K562 (cell line): ENCODE measurements around the gene RNF213. TPM values are rescaled to one million over a fixed set of nuclear protein-coding genes. Genes with fewer than 3 reads are reported as not detected.

Experiments used
- ARID1B ChIP-seq: fragments of 450-650 bp; IDR thresholded peaks from 2 replicates; pipeline ENCODE4 v1.6.1; 2016; ENCODE audit warnings: antibody characterized with exemption, mild to moderate bottlenecking, inconsistent platforms
- BCL6 ChIP-seq: fragments of 250-450 bp; sonication (Bioruptor Pico); IDR thresholded peaks from 2 replicates; pipeline ENCODE4 v1.4.0; 2020
- KAT2B ChIP-seq: IDR thresholded peaks from one replicate; pipeline ENCODE4 v1.6.1; 2012; ENCODE audit warnings: low read depth, mild to moderate bottlenecking, control low read depth, inconsistent platforms, low read length, moderate library complexity
- KDM2B ChIP-seq: fragments of 250-450 bp; sonication (Bioruptor Pico); IDR thresholded peaks from 2 replicates; pipeline ENCODE4 v1.8.0; 2021; ENCODE audit warnings: mild to moderate bottlenecking, moderate library complexity
- MAZ ChIP-seq, 2 experiments: fragments of 450-650 bp in 1 of 2; sonication (generic) in 1 of 2; formaldehyde crosslinking; IDR thresholded peaks in 1 of 2; conservative IDR thresholded peaks in 1 of 2; 2 replicates each; pipeline versions ENCODE4 v1.4.0 to v1.5.0; 2020; ENCODE audit warnings: mild to moderate bottlenecking in 1 of 2, missing genetic modification reagents in 1 of 2
- MEIS2 ChIP-seq: fragments of 450-650 bp; IDR thresholded peaks from 2 replicates; pipeline ENCODE4 v1.6.1; 2014; ENCODE audit warnings: mild to moderate bottlenecking; ENCODE audit not compliant: partially characterized antibody
- NFYB ChIP-seq: IDR thresholded peaks from 2 replicates; pipeline ENCODE4 v1.6.1; 2011; ENCODE audit warnings: mild to moderate bottlenecking, moderate library complexity; ENCODE audit not compliant: insufficient read length; ENCODE audit errors: extremely low read depth
- NR2C2 ChIP-seq, 2 experiments: fragments of 200-800 bp in 1 of 2; sonication (Bioruptor generic) in 1 of 2; sonication (generic) in 1 of 2; formaldehyde crosslinking in 1 of 2; IDR thresholded peaks; 2 replicates each; pipeline versions ENCODE4 v1.6.1 to v1.8.0; 2016 to 2022; ENCODE audit warnings: mild to moderate bottlenecking in 1 of 2, missing compliant biosample characterization in 1 of 2, missing genetic modification characterization in 1 of 2, missing genetic modification reagents in 1 of 2
- RBM17 ChIP-seq: fragments of 200-400 bp; formaldehyde crosslinking; IDR thresholded peaks from 2 replicates; pipeline ENCODE4 v1.6.1; 2017; ENCODE audit warnings: low read depth, mild to moderate bottlenecking, low read length, borderline replicate concordance
- RBM22 ChIP-seq: fragments of 200-400 bp; formaldehyde crosslinking; IDR thresholded peaks from 2 replicates; pipeline ENCODE4 v1.6.1; 2018; ENCODE audit warnings: low read length, low read depth; ENCODE audit not compliant: poor library complexity, severe bottlenecking
- SIN3A ChIP-seq, 2 experiments: fragments of 150-350 bp in 1 of 2; IDR thresholded peaks; 2 replicates each; pipeline ENCODE4 v1.6.1; 2011 to 2016; ENCODE audit warnings: borderline replicate concordance in 2 of 2, low read depth in 2 of 2, low read length in 2 of 2, mild to moderate bottlenecking in 2 of 2, moderate library complexity in 2 of 2; ENCODE audit not compliant: control insufficient read depth in 1 of 2
- TEAD1 ChIP-seq, 2 experiments: fragments of 450-650 bp in 1 of 2; sonication (generic) in 1 of 2; formaldehyde crosslinking; IDR thresholded peaks; 2 replicates each; pipeline versions ENCODE4 v1.4.0 to v1.8.0; 2020 to 2022; ENCODE audit warnings: mild to moderate bottlenecking in 2 of 2, missing genetic modification reagents in 1 of 2
- XRCC4 ChIP-seq: IDR thresholded peaks from one replicate; pipeline ENCODE4 v1.6.1; 2011; ENCODE audit not compliant: insufficient read depth, insufficient read length; ENCODE audit errors: extremely low read depth
- polyA plus RNA-seq, 8 experiments: library from polyadenylated mRNA; depleted of rRNA in 4 of 8; stranded (reverse) in 5 of 8; unstranded in 3 of 8; fragments of >200 nt; fragmentation: Nextera tagmentation in 2 of 8; fragmentation: Illumina TruSeq in 1 of 8; extraction: Ambion mirVana in 2 of 8; extraction: Trizol in 1 of 8; gene quantifications; 2 replicates each; pipeline versions ENCODE4 v1.2.1 to v1.2.3, GENCODE V29; 2011 to 2014; ENCODE audit warnings: inconsistent platforms in 1 of 8, missing spikeins in 1 of 8
- total RNA-seq, 7 experiments: library from RNA; depleted of rRNA in 6 of 7; stranded (reverse); fragments of >200 nt in 6 of 7; fragmentation: Illumina TruSeq in 2 of 7; extraction: Trizol in 2 of 7; gene quantifications; 2 replicates each; pipeline versions ENCODE4 v1.2.1 to v1.2.3, GENCODE V29; 2011 to 2021; ENCODE audit warnings: low replicate concordance in 1 of 7
- TF ChIP-seq, protein P1 (sequence below): sonication (generic); formaldehyde crosslinking; IDR thresholded peaks from 2 replicates; pipeline ENCODE4 v1.8.0; 2023; ENCODE audit warnings: mild to moderate bottlenecking, missing genetic modification reagents
- TF ChIP-seq, protein P2 (sequence below): fragments of 450-650 bp; IDR thresholded peaks from 2 replicates; pipeline ENCODE4 v1.6.1; 2016
- TF ChIP-seq, protein P3 (sequence below): fragments of 450-650 bp; formaldehyde crosslinking; IDR thresholded peaks from 2 replicates; pipeline ENCODE4 v1.4.0; 2020; ENCODE audit warnings: mild to moderate bottlenecking, moderate library complexity
- TF ChIP-seq, protein P4 (sequence below): fragments of 250-450 bp; sonication (Bioruptor Pico); IDR thresholded peaks from 2 replicates; pipeline ENCODE4 v1.5.0; 2021; ENCODE audit warnings: mild to moderate bottlenecking, borderline replicate concordance

RNF213 gene
- total and polyA plus RNA-seq, 9 of the 15 experiments (the other 6 are each of a cell fraction or from before 2014, with no cell fraction given) = 5.3 to 33.6 (median 17.9) TPM

- TF ChIP-seq KAT2B (no peak), BCL6 (CRISPR knock-in tag) (no peak), RBM22 (no peak), MAZ (CRISPR knock-in tag; conservative IDR thresholded peaks at IDR 0.05 in 1 of 2, IDR thresholded peaks at IDR 0.05 in 1 of 2) (peak; percentile 20 to 49; a peak in 2 of 4 replicates), SIN3A (IDR thresholded peaks at IDR 0.05; ENCODE audit: borderline replicate concordance in 2 of 2, control insufficient read depth in 1 of 2, low read depth in 2 of 2, low read length in 2 of 2) (no peak), KDM2B (CRISPR knock-in tag) (no peak), NFYB (no peak), MEIS2 (no peak), ARID1B (no peak), TEAD1 (CRISPR knock-in tag; IDR thresholded peaks at IDR 0.05) (0 out of 4 replicates have a peak, but pooled peaks of 1 of the 2 experiments have one; percentile 21), NR2C2 (CRISPR knock-in tag; IDR thresholded peaks at IDR 0.05) (no peak), NR2C2 (tag; IDR thresholded peaks at IDR 0.05) (peak; percentile 76; the same call in 1 of the 2 replicates), XRCC4 (no peak), RBM17 (no peak)
- TF ChIP-seq, protein P1, sequence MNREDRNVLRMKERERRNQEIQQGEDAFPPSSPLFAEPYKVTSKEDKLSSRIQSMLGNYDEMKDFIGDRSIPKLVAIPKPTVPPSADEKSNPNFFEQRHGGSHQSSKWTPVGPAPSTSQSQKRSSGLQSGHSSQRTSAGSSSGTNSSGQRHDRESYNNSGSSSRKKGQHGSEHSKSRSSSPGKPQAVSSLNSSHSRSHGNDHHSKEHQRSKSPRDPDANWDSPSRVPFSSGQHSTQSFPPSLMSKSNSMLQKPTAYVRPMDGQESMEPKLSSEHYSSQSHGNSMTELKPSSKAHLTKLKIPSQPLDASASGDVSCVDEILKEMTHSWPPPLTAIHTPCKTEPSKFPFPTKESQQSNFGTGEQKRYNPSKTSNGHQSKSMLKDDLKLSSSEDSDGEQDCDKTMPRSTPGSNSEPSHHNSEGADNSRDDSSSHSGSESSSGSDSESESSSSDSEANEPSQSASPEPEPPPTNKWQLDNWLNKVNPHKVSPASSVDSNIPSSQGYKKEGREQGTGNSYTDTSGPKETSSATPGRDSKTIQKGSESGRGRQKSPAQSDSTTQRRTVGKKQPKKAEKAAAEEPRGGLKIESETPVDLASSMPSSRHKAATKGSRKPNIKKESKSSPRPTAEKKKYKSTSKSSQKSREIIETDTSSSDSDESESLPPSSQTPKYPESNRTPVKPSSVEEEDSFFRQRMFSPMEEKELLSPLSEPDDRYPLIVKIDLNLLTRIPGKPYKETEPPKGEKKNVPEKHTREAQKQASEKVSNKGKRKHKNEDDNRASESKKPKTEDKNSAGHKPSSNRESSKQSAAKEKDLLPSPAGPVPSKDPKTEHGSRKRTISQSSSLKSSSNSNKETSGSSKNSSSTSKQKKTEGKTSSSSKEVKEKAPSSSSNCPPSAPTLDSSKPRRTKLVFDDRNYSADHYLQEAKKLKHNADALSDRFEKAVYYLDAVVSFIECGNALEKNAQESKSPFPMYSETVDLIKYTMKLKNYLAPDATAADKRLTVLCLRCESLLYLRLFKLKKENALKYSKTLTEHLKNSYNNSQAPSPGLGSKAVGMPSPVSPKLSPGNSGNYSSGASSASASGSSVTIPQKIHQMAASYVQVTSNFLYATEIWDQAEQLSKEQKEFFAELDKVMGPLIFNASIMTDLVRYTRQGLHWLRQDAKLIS (CRISPR knock-in tag) = no peak
- TF ChIP-seq, protein P2, sequence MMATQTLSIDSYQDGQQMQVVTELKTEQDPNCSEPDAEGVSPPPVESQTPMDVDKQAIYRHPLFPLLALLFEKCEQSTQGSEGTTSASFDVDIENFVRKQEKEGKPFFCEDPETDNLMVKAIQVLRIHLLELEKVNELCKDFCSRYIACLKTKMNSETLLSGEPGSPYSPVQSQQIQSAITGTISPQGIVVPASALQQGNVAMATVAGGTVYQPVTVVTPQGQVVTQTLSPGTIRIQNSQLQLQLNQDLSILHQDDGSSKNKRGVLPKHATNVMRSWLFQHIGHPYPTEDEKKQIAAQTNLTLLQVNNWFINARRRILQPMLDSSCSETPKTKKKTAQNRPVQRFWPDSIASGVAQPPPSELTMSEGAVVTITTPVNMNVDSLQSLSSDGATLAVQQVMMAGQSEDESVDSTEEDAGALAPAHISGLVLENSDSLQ = no peak
- TF ChIP-seq, protein P3, sequence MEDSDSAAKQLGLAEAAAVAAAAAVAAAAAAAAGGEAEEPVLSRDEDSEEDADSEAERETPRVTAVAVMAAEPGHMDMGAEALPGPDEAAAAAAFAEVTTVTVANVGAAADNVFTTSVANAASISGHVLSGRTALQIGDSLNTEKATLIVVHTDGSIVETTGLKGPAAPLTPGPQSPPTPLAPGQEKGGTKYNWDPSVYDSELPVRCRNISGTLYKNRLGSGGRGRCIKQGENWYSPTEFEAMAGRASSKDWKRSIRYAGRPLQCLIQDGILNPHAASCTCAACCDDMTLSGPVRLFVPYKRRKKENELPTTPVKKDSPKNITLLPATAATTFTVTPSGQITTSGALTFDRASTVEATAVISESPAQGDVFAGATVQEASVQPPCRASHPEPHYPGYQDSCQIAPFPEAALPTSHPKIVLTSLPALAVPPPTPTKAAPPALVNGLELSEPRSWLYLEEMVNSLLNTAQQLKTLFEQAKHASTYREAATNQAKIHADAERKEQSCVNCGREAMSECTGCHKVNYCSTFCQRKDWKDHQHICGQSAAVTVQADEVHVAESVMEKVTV (CRISPR knock-in tag) = no peak
- TF ChIP-seq, protein P4, sequence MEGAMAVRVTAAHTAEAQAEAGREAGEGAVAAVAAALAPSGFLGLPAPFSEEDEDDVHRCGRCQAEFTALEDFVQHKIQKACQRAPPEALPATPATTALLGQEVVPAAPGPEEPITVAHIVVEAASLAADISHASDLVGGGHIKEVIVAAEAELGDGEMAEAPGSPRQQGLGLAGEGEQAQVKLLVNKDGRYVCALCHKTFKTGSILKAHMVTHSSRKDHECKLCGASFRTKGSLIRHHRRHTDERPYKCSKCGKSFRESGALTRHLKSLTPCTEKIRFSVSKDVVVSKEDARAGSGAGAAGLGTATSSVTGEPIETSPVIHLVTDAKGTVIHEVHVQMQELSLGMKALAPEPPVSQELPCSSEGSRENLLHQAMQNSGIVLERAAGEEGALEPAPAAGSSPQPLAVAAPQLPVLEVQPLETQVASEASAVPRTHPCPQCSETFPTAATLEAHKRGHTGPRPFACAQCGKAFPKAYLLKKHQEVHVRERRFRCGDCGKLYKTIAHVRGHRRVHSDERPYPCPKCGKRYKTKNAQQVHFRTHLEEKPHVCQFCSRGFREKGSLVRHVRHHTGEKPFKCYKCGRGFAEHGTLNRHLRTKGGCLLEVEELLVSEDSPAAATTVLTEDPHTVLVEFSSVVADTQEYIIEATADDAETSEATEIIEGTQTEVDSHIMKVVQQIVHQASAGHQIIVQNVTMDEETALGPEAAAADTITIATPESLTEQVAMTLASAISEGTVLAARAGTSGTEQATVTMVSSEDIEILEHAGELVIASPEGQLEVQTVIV (CRISPR knock-in tag) = no peak
These were observed 40.5 kb upstream of the RNF213 start, which contains the start of the genes SGSH and SLC26A11 (continued) for GRCh38 chr17:80220054-80220735.
